AG08396 (cell line): Measurements from ENCODE around the gene FATE1.

ENCODE experiments used
- DNase-seq: peaks from one replicate; pipeline ENCODE4 v3.0.0; 2012; ENCODE audit warnings: low spot score, mixed read lengths

Gene FATE1

DNA sequence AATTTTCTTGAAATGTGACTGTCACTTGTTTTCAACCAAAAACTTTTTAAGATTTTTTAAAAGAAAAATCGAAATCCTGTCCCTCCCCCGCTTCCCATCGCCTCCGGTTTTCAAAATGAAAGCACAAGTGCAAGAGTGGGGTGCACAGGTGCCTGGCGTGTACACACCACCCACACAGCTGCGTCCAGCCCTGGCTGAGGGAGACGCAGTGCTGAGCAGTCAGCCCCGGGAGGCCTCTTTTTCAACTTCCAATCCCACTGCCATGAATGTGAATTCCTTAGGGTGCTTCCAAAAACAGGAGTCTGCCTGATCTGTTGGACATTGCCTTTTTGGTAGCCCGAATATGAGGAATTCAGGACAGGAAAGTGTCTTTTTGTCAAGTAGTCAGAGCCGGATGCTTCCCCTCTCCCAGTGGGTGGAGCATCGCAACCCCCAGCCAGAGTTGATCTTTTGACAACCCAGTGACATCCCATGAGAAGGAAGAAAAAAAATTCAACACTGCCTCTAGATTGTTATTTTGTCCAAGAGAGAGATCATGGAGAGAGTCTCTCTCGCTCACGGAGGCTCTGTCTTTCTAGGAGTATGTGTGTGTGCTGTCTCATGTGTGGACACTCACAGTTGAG is 11.7 kb upstream of the FATE1 start:
- no peak for DNase-seq

DNA sequence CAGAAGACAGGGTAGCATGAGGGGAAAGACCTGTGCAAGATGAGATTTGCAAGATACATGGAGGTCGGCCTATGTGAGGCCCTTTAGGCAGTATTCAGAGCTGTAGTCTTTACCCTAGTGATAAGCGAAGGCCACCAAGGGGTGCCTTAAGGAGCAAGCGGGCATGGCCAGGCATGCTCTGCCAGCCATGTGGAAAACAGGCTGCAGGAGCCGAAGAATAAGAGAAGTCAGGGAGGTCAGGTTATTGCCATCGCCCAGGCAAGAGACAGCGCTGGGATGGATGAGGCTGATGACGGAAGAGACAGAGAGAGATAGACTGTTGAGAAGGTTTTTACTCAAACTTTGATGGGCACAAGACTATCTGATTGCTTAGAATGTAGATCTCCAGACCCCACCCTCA is 7.0 kb upstream of the FATE1 start:
- no peak for DNase-seq

DNA sequence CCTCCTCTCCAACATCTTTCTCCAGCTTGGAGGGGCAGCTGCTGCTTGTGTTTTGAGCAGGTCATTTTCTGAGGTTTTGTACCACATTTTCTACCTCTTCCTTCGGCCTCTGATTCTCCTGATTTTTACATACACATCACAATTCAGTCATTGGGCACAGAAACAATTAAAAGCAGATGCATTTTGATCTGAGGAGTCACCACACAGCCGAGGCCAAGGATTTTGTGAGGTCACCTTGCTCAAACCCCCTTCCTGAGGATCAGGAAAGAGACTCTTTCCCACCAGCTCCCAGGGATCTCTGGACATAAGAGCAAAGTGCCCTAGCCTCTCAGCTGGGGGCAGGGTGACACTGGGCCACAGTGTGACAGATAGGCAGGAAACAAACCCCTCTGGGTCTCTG is 5.4 kb upstream of the FATE1 start:
- no peak for DNase-seq

DNA sequence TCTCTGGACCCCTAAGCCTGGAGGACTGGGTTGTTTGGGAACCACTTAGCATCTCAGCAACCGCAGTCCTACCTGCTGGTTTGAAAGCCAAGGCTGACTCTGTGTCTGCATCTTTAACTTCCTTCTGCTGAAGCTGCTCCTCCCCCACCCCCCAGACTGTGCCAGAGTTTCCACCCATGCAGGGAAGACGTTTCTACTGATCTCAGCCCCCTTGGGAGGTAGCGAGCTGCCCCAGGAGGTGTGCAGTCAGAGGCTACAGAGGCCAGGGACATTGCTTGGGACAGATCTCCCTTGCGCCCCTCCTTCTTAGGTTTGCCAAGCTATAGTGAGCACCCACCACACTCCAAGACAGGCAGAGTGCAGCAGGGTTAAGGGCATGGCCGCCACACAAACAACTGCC is 4.7 kb upstream of the FATE1 start:
- no peak for DNase-seq

DNA sequence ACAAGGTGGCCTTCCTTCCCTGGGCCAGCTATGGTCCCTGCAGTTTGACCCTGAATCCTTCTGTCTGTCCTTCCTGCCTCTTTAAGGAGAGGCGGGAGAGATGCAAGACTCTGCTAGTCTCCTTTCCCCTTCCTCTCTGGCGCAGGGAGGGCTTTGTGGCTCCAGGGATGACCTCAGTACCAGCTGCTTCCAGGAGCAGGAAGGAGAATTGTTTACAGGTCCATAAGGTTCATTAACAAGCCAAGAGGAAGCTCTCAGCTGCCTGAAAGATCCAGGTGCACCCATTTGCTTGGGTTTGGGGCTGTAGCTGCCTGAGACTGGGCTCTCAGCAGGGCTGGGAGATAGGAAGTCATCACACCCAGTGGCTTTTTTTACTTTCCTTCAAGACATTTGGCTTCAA is 4.0 kb upstream of the FATE1 start:
- no peak for DNase-seq

DNA sequence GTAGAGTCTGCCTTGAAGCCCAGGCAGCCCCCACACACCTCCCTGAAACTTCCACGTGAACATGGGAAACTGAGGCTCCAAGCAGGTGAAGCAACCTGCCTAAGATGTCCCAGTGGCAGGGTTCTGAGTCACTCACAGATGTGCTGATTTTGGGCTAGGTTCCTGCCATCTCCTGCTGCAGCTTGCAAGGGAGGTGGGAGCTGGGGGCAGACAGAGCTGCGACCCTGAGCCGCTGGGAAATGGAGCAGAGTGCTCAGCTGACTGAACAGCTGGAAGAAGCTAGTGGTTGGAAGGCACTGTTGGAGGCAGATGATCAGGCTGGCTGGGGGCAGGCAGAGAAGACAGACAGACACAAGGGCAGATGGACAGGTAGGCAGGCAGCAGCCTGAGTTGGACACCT is 3.6 kb upstream of the FATE1 start:
- no peak for DNase-seq

DNA sequence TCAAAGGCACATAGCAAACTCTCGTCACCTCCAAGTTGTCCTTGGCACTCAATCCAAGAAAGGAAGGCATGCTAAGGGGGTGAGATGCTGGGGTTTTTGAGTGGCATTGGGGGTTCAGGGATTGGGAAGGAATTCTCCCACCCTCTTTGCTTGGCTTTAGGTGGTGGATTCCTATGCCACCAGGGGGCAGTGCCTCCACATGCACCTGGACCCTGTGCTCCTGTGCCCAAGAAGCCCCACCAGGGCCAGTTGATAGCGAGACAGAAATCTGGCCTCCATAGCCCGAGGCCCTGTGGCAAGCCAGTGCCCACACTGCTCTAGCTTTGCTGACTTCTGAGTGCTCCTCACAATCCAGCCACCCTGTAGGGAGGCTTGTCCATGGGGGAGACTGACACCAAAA is 2.0 kb upstream of the FATE1 start:
- peak; percentile 39 for DNase-seq

DNA sequence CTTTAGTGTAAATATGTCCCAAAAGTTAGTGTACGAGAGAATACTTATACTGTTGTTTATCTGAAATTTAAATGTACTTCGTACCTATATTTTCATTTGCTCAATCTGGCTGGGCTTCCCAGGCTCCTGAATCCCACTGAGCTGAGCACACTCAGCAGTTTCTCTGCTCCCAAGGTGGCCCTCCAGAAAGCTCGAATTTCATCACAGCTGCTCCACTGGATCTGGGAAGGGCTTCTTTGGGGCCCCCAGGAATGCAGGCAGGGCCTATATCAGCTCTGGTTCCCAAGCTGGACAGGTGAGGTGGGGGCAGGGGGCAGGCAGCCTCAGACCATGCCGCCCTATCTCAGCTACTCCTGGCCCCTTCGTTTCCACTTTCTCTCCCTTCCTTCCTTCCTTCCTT is 1.5 kb upstream of the FATE1 start:
- DNase-seq: no peak

DNA sequence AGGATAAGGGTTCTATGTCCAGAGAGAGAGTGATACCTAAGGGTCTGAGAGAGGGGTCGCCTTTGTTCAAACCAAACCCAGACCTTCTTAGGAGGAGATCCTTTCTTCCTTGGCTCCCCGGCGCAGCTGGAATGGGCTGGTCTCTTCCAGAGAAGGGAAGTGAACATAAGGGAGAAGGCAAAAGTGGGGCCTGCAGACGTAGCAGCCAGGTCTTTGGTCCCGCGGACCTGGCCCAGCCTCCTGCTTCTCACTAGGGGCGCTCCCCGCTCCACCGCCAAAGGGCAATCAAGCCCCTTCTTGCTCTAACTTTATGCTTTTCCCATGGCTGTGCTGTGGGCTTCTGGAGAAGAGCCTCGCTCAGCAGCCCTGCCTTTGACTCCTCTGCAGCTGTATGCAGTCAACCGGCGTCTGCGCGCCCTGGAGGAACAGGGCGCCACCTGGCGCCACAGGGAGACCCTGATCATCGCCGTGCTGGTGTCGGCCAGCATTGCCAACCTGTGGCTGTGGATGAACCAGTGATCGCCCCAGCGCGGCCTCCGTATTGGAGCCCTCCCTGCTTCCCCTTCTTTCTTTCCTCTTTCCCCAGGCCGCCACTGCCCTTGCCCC is 6.5 kb downstream of the FATE1 start:
- peak; percentile 42 for DNase-seq

DNA sequence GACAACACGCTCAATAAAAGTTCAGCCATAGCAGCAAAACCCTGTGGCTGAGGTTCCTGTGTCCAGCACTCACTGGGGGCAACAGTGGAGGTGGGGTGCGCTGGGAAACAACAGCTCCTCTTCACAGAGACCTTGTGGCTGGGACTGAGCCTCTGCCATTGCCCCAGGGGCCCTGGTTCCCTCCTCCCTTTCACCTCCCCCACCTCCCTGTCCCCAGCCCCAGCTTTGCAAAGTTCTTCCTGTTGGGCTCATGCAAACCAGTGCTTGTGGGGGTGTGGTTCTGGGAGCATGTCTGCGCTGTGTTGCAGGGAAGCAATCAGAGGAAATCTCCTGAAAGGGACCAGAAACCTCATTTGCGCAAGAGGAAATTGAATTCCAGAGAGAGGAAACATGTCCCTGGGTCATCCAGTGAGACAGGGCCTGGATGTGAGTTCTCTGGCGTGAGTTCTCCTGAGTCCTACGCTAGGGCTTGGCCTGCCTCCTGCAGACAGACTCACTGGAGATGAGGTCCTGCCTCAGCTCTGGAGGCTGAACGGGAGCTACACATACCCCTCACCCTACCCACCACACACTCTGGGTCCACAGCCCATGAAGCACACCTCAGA is 7.4 kb downstream of the FATE1 start:
- no peak for DNase-seq

DNA sequence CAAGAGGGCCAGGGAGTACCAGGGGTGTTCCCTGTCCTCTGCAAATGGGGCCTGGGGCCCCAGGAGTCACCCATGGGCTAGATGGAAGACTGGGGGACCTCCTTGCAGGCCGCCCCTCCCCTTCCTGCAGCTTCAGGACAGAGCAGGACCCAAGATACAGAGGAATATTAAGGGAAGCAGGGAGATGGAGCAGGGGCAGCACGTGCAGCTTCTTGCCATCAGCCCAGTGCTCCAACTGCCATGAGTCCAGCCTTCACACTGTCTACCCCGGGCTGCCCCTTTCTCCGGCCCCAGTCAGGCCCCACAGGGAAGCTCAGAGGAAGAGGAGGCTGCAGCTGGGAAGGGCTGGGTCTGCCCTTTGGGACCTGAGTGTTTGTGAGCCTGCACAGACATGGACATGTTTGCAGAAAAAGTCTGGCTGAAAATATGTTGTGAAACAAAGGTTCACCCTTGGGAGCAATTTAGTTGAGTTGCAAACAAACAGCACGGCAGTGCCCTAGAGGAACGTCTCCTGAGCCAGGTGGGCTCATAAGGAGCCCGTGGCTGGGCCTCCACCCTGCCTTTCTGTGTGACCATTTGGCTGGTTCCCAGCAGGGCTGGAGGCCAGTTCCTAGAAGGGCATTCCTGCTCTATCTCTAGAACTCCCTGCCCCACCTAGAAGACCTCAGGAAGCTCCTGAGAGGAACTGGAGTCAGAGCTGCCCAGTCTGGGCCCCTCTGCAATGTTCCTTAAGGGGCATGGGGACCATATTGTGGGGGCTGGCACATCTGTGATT is 8.9 kb downstream of the FATE1 start:
- no peak for DNase-seq

DNA sequence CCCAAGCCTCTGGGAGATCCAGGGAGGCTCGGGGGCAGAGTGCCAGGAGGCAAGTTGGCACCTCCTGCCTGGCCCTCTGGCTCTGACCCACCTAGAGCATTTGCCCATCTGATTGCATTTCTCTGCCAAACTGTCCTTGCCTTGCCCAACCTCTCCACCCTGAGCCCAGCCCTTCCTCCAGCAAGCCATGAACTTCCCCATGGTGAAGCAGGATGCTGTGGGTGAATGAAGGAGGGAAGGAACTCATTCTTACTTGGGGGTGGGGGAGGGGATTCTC is 9.4 kb downstream of the FATE1 start:
- no peak for DNase-seq

DNA sequence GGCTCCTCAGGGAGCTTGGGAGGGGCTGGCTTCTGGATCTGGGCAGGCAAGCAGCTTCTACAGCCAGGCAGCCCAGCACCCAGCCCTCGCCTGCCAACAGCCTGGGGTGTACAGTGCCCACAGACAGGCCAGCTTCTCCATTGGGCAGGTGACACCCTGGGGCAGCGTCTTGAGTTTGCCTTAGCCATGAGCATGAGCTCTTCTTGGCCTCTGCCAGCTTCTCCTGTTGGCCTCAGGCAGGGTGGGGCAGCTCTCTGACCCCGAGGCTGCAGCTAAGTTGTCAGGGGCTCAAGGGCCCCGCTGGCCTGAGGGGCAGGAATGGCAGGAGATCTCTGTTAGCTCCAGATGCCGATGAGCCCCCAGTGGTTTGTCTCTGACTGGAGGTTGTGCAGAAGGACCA is 10.9 kb downstream of the FATE1 start:
- DNase-seq: no peak

DNA sequence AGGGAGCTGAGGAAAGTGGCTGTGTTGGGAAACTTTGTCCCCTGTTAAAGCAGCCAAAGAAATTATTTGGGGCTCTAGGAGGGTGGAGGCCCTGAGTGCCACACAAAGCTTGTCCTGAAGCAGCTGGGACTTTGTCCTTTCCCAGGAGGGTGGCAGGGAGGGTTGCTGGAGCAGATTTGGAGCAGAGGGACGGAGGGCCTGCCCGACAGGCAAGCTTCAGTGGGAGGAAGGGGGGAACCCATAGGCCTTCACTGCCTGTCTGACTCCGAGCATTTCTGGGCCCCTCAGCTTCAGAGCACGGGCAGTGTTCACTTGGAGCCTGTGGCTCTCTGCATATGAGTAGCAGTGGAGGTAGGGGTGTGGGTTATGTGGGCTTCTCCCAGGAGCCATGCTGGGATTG is 11.5 kb downstream of the FATE1 start:
- no peak for DNase-seq

DNA sequence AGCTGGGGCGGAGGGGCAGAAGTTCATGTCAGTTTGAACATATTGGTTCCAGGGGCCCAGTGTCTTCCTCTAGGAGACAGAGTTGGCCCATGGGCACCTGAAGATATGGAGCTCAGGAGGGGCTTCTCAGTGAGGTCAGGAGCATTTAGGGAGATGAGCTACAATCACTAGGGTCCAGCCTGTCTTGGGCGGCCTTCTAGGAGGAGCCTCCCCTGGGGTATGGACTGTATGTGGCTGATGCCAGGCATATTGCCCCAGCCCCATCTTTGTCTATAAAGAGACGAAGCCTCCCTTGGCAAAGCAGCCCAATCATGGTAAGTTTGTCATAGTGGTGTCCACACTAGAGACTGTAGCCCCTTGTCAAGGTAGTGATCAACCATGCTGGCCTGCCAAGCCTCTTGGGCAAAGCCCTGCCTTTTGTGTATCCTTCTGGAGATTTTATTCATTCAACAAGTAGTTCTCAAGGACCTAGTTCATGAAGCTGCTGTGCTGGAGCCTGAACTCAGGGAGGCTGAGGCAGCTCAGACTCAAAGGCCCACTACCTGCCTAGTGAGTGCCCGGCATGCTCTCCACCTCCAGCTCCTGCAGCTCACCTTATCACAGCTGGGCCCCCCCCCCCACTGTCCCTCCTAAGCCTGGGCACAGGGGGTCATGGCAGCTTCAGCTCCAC is 13.4 kb downstream of the FATE1 start:
- DNase-seq: no peak

DNA sequence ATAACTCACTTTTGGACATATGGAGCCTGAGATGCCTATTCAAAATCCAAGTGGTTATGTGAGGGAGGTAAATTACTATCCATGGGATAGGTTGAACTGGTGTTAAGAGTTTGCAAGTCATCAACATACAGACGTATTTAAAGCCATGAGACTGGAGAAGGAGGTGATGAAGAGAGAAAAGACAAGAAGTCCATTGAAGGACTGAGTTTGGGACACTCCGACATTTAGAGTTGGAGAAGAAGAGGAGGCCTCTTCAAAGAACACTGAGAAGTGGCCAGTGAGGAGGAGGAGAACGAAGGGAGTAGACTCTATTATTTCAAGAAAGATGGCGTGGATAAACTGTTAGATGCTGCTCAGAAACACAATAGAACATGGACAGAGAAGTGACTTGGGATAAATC is 18.6 kb downstream of the FATE1 start, which contains the start of gene CNGA2:
Gene CNGA2, plus strand, starts transcription at position 301 of the 400 bp plus-strand sequence. CDS start 3,738 bp downstream, outside the sequence.
- no peak for DNase-seq

DNA sequence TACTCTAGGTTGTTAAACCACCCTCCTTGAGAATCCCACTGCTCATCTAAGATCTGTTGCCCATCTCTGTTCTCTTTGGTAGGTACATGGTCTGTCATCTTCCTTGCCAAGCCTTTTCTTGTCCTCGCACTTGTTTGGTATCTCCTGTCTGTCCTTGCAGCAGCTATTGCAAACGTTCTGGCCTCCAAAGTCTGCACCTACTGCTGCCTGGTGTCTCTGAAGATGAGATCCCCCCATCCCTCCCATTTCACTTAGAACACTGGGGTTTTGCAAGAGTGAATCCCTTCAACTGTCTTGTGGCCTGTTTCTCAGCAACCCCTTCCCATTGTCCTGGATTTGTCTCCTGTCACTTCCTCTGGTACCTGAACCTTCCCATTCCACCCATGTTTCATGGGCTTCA is 19.4 kb downstream of the FATE1 start:
- DNase-seq: no peak

DNA sequence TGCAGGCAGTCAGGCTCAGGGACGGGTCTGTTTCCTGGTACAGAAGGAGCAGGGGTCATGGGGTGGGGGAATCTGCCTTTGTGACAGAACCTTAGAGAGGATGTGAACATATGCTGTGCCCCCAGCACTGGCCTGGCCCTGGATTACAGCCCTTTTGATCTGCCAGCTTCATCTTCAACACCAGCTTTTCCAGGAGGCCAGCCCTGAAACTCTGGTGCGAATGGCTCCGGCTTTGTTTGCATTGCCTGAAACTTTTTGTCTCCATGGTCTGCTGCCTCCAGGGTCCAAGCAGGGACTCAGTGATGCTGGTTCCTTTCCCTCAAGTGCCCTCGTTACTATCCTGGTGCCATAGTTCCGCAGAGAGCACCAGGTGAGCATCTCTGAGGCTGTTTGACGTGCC is 20.9 kb downstream of the FATE1 start:
- no peak for DNase-seq

DNA sequence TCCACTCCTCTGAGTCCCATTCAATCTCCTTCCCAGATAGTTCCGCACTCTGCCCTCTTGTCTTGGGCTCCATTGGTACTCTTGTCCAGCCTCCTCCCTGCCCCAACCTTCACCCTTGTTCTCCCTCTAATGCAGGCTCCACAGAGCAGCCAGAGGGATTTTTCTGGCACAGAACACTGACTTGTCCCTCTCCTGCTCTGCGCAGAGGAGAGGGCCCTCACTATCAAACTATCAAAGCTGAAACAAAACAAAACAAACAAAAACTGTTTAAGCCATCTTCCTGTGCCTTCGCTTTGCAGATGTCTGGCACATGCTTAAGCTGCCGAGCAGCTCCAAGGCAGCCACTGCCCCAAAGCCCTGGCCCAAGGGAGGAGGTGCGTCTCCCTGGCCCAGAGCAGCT is 21.7 kb downstream of the FATE1 start:
- no peak for DNase-seq

DNA sequence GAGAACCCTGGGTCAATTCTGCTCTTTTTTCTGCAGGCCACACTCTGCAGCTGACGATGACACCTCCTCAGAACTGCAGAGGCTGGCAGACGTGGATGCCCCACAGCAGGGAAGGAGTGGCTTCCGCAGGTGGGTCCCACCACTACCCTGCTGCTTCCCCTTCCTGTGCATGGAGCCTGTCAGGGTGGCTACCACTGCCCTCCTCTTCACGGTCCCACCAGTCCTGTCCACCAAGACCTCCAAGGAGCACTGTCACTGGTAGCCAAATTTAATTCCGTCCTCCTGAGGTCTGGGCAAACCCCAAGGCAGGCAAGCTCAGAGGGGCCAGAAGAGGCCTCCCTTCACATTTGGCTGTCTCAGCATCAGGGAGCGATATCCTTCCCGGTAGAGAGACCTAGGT is 22.9 kb downstream of the FATE1 start:
- DNase-seq: no peak

DNA sequence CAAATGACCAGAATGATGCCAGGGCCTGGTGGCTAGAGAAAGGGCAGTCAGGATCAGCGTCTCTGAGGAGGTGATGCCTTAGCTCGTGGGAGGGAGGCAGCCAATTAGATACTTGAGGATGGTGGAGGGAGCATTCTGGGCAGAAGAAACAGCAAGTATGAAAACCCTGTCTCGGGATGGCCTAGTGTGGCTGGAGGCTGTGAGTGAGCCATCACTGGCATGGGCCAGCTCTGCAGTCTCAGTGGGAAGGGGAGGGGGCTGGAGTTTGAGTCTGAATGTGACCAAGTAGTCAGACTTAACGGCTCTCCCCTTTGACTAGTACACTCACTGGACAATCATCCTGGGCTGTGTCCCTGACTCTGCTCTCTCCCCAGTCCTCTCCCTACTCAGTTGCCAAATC is 25.8 kb downstream of the FATE1 start:
- no peak for DNase-seq

DNA sequence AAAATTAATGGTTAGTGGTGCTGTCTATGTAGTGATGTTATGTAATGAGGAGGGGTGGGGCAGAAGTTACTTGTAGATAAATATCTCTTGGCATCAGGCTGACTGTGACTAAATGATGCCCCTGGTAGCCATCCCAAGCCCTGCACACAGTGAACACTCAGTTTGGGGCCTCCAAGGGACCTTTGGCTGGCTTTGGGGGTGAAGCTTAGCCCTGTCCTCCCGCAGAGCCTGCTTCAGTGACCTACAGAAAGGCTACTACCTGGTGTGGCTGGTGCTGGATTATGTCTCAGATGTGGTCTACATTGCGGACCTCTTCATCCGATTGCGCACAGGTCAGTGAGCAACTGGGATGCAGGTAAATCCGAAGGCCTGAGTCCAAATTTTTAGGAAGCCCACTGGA is 26.5 kb downstream of the FATE1 start:
- no peak for DNase-seq
